A549 (cell line): ENCODE measurements around the gene RXRA. TPM values are rescaled to one million over a fixed set of nuclear protein-coding genes. Genes with fewer than 3 reads are reported as not detected.

Experiments
- ATAC-seq, 2 experiments: fragments of 200-7000 bp in 1 of 2; fragments of >200 bp in 1 of 2; cut with Nextera tagmentation in 1 of 2; cut with Tn5 transposase in 1 of 2; 3 replicates each; pipeline versions ENCODE4 v1.8.0 to v1.9.1; 2018 to 2020; ENCODE audit warnings: mild to moderate bottlenecking in 1 of 2, moderate library complexity in 1 of 2
- CTCF ChIA-PET: fragments of 300-600 bp; sonication (Branson Sonifier 250); formaldehyde crosslinking; extraction: SDS; loops from one replicate; lab custom pipeline; 2021; ENCODE audit warnings: antibody characterized with exemption, inconsistent platforms; lab: Yijun Ruan, JAX
- POLR2A ChIA-PET: fragments of 350-600 bp; formaldehyde crosslinking; extraction: SDS; loops from one replicate; lab custom pipeline; 2021; ENCODE audit warnings: antibody characterized with exemption, inconsistent platforms; lab: Yijun Ruan, JAX
- DNase-seq, 2 experiments: peaks; one replicate each; pipeline versions ENCODE4 v3.0.0 to v3.0.0-alpha.2; 2011 to 2016; ENCODE audit warnings: low read depth in 1 of 2, low spot score in 1 of 2
- FAIRE-seq: peaks from 2 replicates; lab custom pipeline; 2011; peaks lifted over from hg19 to GRCh38; lab: Jason Lieb, UNC
- H3K27ac ChIP-seq, 2 experiments: fragments of >200 bp; sonication (Bioruptor Twin); formaldehyde crosslinking; 3 replicates each; pipeline ENCODE4 v1.5.1; 2016 to 2017
- H3K4me1 ChIP-seq: fragments of >200 bp; sonication (Bioruptor Twin); formaldehyde crosslinking; 3 replicates; pipeline ENCODE4 v1.6.1; 2016
- H3K4me2 ChIP-seq: fragments of >200 bp; sonication (Bioruptor Twin); formaldehyde crosslinking; 3 replicates; pipeline ENCODE4 v1.6.1; 2016
- H3K4me3 ChIP-seq: fragments of >200 bp; sonication (Bioruptor Twin); formaldehyde crosslinking; 3 replicates; pipeline ENCODE4 v1.5.1; 2016
- H3K9me3 ChIP-seq: fragments of >200 bp; sonication (Bioruptor Twin); formaldehyde crosslinking; 3 replicates; pipeline ENCODE4 v1.6.1; 2016
- BHLHE40 ChIP-seq: IDR thresholded peaks from 2 replicates; pipeline ENCODE4 v1.6.1; 2012; ENCODE audit warnings: low read depth, low read length, inconsistent platforms
- CBX2 ChIP-seq: fragments of 200-600 bp; sonication (generic); IDR thresholded peaks from 2 replicates; pipeline ENCODE4 v1.6.1; 2016; ENCODE audit warnings: low read depth, mild to moderate bottlenecking, borderline replicate concordance
- CBX8 ChIP-seq: fragments of 200-600 bp; sonication (generic); IDR thresholded peaks from 2 replicates; pipeline ENCODE4 v1.6.1; 2016
- FOSB ChIP-seq: fragments of 250-450 bp; sonication (Bioruptor Pico); IDR thresholded peaks from 2 replicates; pipeline ENCODE4 v1.5.0; 2020; ENCODE audit warnings: mild to moderate bottlenecking, moderate library complexity
- FOSL2 ChIP-seq, 2 experiments: fragments of 450-650 bp in 1 of 2; fragments of >200 bp in 1 of 2; sonication (Bioruptor Twin) in 1 of 2; formaldehyde crosslinking; IDR thresholded peaks; 2 replicates each; pipeline versions ENCODE4 v1.5.0 to v1.6.1; 2016 to 2020; ENCODE audit warnings: mild to moderate bottlenecking in 1 of 2, moderate library complexity in 1 of 2
- HOXA7 ChIP-seq: fragments of 250-450 bp; sonication (Bioruptor Pico); IDR thresholded peaks from 2 replicates; pipeline ENCODE4 v1.5.0; 2020; ENCODE audit warnings: mild to moderate bottlenecking, moderate library complexity
- HOXB13 ChIP-seq: fragments of 250-450 bp; sonication (Bioruptor Pico); IDR thresholded peaks from 2 replicates; pipeline ENCODE4 v1.5.0; 2020; ENCODE audit warnings: low read depth, mild to moderate bottlenecking, moderate library complexity
- JUNB ChIP-seq: fragments of >200 bp; sonication (Bioruptor Twin); formaldehyde crosslinking; IDR thresholded peaks from 2 replicates; pipeline ENCODE4 v1.6.1; 2016
- MAFK ChIP-seq: fragments of 450-650 bp; IDR thresholded peaks from 2 replicates; pipeline ENCODE4 v1.6.1; 2014; ENCODE audit not compliant: partially characterized antibody
- NPAS2 ChIP-seq: fragments of 250-450 bp; sonication (Bioruptor Pico); IDR thresholded peaks from 2 replicates; pipeline ENCODE4 v1.8.0; 2022; ENCODE audit warnings: mild to moderate bottlenecking, moderate library complexity, borderline replicate concordance
- NR3C1 ChIP-seq: fragments of >200 bp; sonication (Bioruptor Twin); formaldehyde crosslinking; IDR thresholded peaks from 3 replicates; pipeline ENCODE4 v1.6.1; 2017
- PHF8 ChIP-seq: fragments of 200-600 bp; sonication (generic); IDR thresholded peaks from 2 replicates; pipeline ENCODE4 v1.6.1; 2016; ENCODE audit warnings: low read depth, mild to moderate bottlenecking, antibody characterized with exemption, moderate library complexity, borderline replicate concordance
- POLR2A ChIP-seq: IDR thresholded peaks from 2 replicates; pipeline ENCODE4 v1.6.1; 2012; ENCODE audit warnings: mild to moderate bottlenecking, low read length
- POLR2AphosphoS2 ChIP-seq: conservative IDR thresholded peaks from 2 replicates; pipeline ENCODE4 v1.6.1; 2012; ENCODE audit warnings: low read length, improper control_type of control experiment, inconsistent platforms
- RAD21 ChIP-seq, 2 experiments: fragments of >200 bp in 1 of 2; sonication (Bioruptor Twin) in 1 of 2; formaldehyde crosslinking in 1 of 2; IDR thresholded peaks in 1 of 2; conservative IDR thresholded peaks in 1 of 2; 2 replicates in 1 of 2; 3 replicates in 1 of 2; pipeline ENCODE4 v1.6.1; 2012 to 2018; ENCODE audit warnings: inconsistent platforms in 1 of 2
- RFX5 ChIP-seq: fragments of 450-650 bp; IDR thresholded peaks from 2 replicates; pipeline ENCODE4 v1.7.1; 2014; ENCODE audit warnings: antibody characterized with exemption, mild to moderate bottlenecking, moderate library complexity
- ZC3H11A ChIP-seq: fragments of 450-650 bp; IDR thresholded peaks from 2 replicates; pipeline ENCODE4 v1.6.1; 2014; ENCODE audit warnings: antibody characterized with exemption, mild to moderate bottlenecking
- ZNF302 ChIP-seq: fragments of 250-450 bp; sonication (Bioruptor Pico); IDR thresholded peaks from 2 replicates; pipeline ENCODE4 v1.9.0; 2021; ENCODE audit warnings: inconsistent platforms, mild to moderate bottlenecking, moderate library complexity
- WGBS: methylation state at CpG from one replicate; pipeline ENCODE4 v1.1.6; 2017; ENCODE audit errors: missing lambda C conversion rate; 5-methylcytosine and 5-hydroxymethylcytosine counted together
- polyA plus RNA-seq, 4 experiments: library from polyadenylated mRNA; depleted of rRNA in 3 of 4; stranded (reverse); fragments of >200 nt; fragmentation: RNase III in 1 of 4; extraction: RNeasy Plus Mini Kit Qiagen cat#74134 plus additional on column Dnase treatment in 1 of 4; gene quantifications; 2 replicates in 3 of 4; 3 replicates in 1 of 4; pipeline ENCODE4 v1.2.3, GENCODE V29; 2011 to 2017
- TF ChIP-seq, protein P1 (sequence below): IDR thresholded peaks from 2 replicates; pipeline ENCODE4 v1.6.1; 2012
- TF ChIP-seq, protein P2 (sequence below): fragments of 200-600 bp; sonication (generic); IDR thresholded peaks from 2 replicates; pipeline ENCODE4 v1.6.1; 2016; ENCODE audit warnings: antibody characterized with exemption, mild to moderate bottlenecking, moderate library complexity
- TF ChIP-seq, protein P3 (sequence below): fragments of >200 bp; sonication (Bioruptor Twin); formaldehyde crosslinking; IDR thresholded peaks from 2 replicates; pipeline ENCODE4 v1.6.1; 2016

Gene RXRA
- polyA plus RNA-seq, 2 of the 4 experiments (the other 2 are of a cell fraction): 6.6 to 23.9 TPM

DNA sequence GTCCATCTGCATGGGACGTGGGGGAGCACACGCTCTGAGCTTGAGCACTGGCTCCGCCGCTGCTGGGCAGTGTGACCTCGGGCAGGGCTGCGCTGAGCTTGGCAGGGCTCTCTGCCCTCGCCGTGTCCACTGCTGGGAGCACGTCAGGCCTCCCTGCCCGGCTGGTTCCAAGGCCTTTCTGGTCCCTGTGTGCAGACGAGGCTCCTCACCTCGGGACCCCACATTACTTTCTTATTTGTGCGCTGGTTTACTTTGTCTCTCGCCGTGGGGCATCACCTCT lies 43.9 kb downstream of the RXRA start:
- no peak overlapping the region for H3K4me3 ChIP-seq
- FAIRE-seq (no peak), ATAC-seq (no peak), DNase-seq (no peak)
- no peak for TF ChIP-seq POLR2AphosphoS2
- TF ChIP-seq CBX8: no peak
- no peak for TF ChIP-seq JUNB
- no peak for TF ChIP-seq FOSL2 (IDR thresholded peaks at IDR 0.05)
- TF ChIP-seq FOSL2 (CRISPR knock-in tag; IDR thresholded peaks at IDR 0.05): no peak
- TF ChIP-seq RFX5: no peak
- no peaks in the 10 kb centered on the region for H3K9me3 ChIP-seq
- H3K27ac ChIP-seq: peak overlapping the region in 1 of 2 experiments; percentile 63; a peak in 3 of 6 replicates
- peaks cover 56% of the 10 kb centered on the region for H3K4me1 ChIP-seq
- 90% methylated on average over 11 of the region's 15 CpGs for WGBS
- ChIA-PET CTCF (interaction anchor here (1.4 to 1.8 kb wide), 3 partner anchors 11 to 73 kb away, joined by 3 to 6 read pairs (median 4); no protein-coding TSS in a partner anchor), POLR2A (interaction anchor here (0.7 kb wide), 1 partner anchor 9 kb away, joined by 3 read pairs; no protein-coding TSS in a partner anchor)
- H3K4me2 ChIP-seq: no peak overlapping the region

DNA sequence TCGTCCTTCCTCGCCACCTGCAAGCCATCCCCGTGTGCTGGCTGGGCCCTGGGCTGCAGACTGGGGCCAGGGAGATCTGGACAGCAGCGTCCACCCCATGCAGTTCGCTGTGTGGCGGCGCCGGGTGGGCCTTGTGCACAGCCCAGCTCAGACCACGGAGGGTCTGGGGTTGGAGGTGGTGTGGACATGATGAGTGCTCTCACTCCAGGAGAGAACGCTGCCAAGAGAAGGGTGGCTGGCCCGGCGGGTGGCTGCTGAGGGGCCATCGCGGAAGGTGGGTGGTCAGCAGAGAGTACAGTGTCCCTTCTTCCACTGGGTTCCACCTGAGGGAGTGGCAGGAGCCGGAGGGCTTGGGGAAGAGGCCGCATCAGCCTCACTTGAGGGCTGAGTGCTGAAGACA lies 44.4 kb downstream of the RXRA start:
- ChIA-PET CTCF (interaction anchor here (1.1 to 1.8 kb wide), 3 partner anchors 12 to 73 kb away, joined by 3 to 6 read pairs (median 3); no protein-coding TSS in a partner anchor), POLR2A (interaction anchor here (0.7 kb wide), 1 partner anchor 8 kb away, joined by 3 read pairs; no protein-coding TSS in a partner anchor)
- ATAC-seq (no peak), FAIRE-seq (no peak)
- no peak overlapping the region for H3K4me3 ChIP-seq
- 90% methylated on average over 13 of the region's 16 CpGs for WGBS
- TF ChIP-seq, protein P1, sequence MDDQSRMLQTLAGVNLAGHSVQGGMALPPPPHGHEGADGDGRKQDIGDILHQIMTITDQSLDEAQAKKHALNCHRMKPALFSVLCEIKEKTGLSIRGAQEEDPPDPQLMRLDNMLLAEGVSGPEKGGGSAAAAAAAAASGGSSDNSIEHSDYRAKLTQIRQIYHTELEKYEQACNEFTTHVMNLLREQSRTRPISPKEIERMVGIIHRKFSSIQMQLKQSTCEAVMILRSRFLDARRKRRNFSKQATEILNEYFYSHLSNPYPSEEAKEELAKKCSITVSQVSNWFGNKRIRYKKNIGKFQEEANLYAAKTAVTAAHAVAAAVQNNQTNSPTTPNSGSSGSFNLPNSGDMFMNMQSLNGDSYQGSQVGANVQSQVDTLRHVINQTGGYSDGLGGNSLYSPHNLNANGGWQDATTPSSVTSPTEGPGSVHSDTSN: no peak
- TF ChIP-seq PHF8 (no peak), BHLHE40 (no peak), POLR2AphosphoS2 (no peak), NR3C1 (no peak), ZC3H11A (no peak), MAFK (no peak), RFX5 (no peak)
- TF ChIP-seq, protein P2, sequence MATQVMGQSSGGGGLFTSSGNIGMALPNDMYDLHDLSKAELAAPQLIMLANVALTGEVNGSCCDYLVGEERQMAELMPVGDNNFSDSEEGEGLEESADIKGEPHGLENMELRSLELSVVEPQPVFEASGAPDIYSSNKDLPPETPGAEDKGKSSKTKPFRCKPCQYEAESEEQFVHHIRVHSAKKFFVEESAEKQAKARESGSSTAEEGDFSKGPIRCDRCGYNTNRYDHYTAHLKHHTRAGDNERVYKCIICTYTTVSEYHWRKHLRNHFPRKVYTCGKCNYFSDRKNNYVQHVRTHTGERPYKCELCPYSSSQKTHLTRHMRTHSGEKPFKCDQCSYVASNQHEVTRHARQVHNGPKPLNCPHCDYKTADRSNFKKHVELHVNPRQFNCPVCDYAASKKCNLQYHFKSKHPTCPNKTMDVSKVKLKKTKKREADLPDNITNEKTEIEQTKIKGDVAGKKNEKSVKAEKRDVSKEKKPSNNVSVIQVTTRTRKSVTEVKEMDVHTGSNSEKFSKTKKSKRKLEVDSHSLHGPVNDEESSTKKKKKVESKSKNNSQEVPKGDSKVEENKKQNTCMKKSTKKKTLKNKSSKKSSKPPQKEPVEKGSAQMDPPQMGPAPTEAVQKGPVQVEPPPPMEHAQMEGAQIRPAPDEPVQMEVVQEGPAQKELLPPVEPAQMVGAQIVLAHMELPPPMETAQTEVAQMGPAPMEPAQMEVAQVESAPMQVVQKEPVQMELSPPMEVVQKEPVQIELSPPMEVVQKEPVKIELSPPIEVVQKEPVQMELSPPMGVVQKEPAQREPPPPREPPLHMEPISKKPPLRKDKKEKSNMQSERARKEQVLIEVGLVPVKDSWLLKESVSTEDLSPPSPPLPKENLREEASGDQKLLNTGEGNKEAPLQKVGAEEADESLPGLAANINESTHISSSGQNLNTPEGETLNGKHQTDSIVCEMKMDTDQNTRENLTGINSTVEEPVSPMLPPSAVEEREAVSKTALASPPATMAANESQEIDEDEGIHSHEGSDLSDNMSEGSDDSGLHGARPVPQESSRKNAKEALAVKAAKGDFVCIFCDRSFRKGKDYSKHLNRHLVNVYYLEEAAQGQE: no peak
- TF ChIP-seq, protein P3, sequence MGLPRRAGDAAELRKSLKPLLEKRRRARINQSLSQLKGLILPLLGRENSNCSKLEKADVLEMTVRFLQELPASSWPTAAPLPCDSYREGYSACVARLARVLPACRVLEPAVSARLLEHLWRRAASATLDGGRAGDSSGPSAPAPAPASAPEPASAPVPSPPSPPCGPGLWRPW: no peak
- TF ChIP-seq, all 56 proteins: peak for 0
- DNase-seq: no peak
- H3K27ac ChIP-seq: peak overlapping the region in 1 of 2 experiments; percentile 63; a peak in 3 of 6 replicates
- peaks cover 56% of the 10 kb centered on the region for H3K4me1 ChIP-seq
- H3K4me2 ChIP-seq: no peak overlapping the region
- no peaks in the 10 kb centered on the region for H3K9me3 ChIP-seq

DNA sequence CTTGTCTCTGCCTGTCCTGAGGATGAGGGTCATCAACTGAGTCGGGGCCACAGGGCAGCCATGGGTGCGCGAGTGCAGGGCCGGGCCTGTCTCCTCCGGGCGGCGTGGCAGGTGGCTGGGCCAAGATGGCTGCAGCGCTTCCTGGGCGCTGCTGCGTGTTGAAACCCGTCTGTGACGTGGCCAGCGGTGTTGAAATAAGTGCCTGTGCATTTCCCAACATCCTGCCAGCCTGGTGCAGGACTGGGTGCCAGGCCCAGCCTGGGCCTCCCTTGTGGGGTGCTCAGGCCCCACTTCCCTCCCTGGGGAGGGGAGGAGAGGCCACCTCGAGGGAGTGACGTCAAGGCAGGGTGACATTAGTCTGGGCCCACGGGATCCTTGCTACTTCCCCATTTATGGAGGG lies 45.5 kb downstream of the RXRA start:
- H3K9me3 ChIP-seq: no peaks in the 10 kb centered on the region
- peaks cover 56% of the 10 kb centered on the region for H3K4me1 ChIP-seq
- H3K27ac ChIP-seq: peak overlapping the region; percentile 93 to 97; a peak in 4 of 6 replicates
- DNase-seq (no peak), ATAC-seq (no peak), FAIRE-seq (no peak)
- CTCF ChIA-PET: interaction anchor here (1.1 to 1.5 kb wide), 2 partner anchors 11 to 42 kb away, joined by 3 read pairs; no protein-coding TSS in a partner anchor
- POLR2A ChIA-PET: no interaction called here
- WGBS: 83% methylated on average over 9 of the region's 16 CpGs
- TF ChIP-seq RAD21 (conservative IDR thresholded peaks at IDR 0.05 in 1 of 2, IDR thresholded peaks at IDR 0.05 in 1 of 2) (no peak), POLR2A (no peak), NPAS2 (CRISPR knock-in tag) (no peak), FOSB (no peak), CBX2 (no peak), HOXA7 (CRISPR knock-in tag) (no peak), ZNF302 (CRISPR knock-in tag) (no peak), HOXB13 (no peak)
- no peak overlapping the region for H3K4me3 ChIP-seq
- no peak overlapping the region for H3K4me2 ChIP-seq
